SHP77 (cell line): ENCODE measurements around the gene CCDC134.

ENCODE experiments used
- DNase-seq, 2 experiments: peaks; one replicate each; lab custom pipeline; 2025; lab: John Stamatoyannopoulos, UW

Gene CCDC134

GRCh38 chr22:41787331-41787730 lies 13.1 kb upstream of the CCDC134 start:
- DNase-seq: no peak

- DNase-seq: no peak
These were observed 6.6 kb upstream of the CCDC134 start for GRCh38 chr22:41793871-41794270.

GRCh38 chr22:41798736-41799135 lies 1.7 kb upstream of the CCDC134 start:
- DNase-seq: no peak

GRCh38 chr22:41799486-41800347 lies 762 bp upstream of the CCDC134 start:
- DNase-seq: peak; percentile 15 to 26

GRCh38 chr22:41801147-41801819 lies 804 bp downstream of the CCDC134 start:
- no peak for DNase-seq

GRCh38 chr22:41801886-41802285 lies 1.4 kb downstream of the CCDC134 start:
- DNase-seq: no peak

GRCh38 chr22:41805639-41806038 lies 5.2 kb downstream of the CCDC134 start:
- DNase-seq: no peak

- no peak for DNase-seq
These were observed 7.9 kb downstream of the CCDC134 start for GRCh38 chr22:41808400-41808799.

GRCh38 chr22:41810022-41810421 lies 9.5 kb downstream of the CCDC134 start:
- no peak for DNase-seq

- DNase-seq: no peak
These were observed 12.5 kb downstream of the CCDC134 start for GRCh38 chr22:41812805-41813545.

GRCh38 chr22:41813726-41814410 lies 13.4 kb downstream of the CCDC134 start:
- no peak for DNase-seq

GRCh38 chr22:41815716-41816115 lies 15.2 kb downstream of the CCDC134 start:
- DNase-seq: no peak

- peak in 1 of 2 experiments; percentile 28 for DNase-seq
These were observed 15.8 kb downstream of the CCDC134 start for GRCh38 chr22:41816241-41816640.

GRCh38 chr22:41816871-41817270 lies 16.4 kb downstream of the CCDC134 start:
- no peak for DNase-seq

GRCh38 chr22:41818011-41818410 lies 17.5 kb downstream of the CCDC134 start:
- no peak for DNase-seq

GRCh38 chr22:41818596-41818995 lies 18.1 kb downstream of the CCDC134 start:
- DNase-seq: no peak

GRCh38 chr22:41819257-41819656 lies 18.8 kb downstream of the CCDC134 start:
- no peak for DNase-seq

- no peak for DNase-seq
These were observed 20.0 kb downstream of the CCDC134 start for GRCh38 chr22:41820447-41820846.

GRCh38 chr22:41821471-41822316 lies 21.2 kb downstream of the CCDC134 start:
- DNase-seq: no peak

- DNase-seq: peak; percentile 17 to 47
These were observed 22.0 kb downstream of the CCDC134 start for GRCh38 chr22:41822317-41823057.
